ENCODE data around the gene SLC38A3.

DNA sequence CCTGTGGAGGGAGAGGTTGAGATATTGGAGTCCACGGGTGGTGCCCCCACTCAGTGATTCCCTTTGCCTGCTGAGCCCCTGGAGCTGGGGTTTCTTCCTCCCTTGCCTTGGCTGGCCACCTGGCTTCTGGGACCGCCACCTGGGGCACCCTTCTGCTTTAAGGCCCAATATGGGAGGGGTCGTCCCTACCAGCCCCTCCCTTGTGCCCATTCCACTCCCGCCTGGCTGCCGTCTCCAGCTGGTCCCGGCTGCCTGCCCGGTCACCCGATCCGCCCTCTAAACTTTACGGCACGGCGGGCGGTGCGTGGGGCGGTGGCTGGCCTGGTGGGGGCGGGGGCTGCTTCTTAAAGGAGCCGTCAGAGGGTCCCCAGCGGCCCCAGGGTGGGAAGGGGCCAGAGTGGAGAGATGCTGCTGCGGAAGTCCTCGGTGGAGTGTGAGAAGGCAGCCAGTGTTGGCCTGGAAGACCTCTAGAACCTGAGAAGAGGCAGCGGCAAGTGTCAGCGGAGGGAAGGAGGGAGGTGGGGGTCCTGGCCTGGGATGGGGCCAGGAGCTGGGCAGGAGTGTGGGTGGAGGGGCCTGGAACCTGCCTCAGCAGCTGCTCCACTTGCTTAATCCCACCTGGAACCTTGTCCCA is 62.3 kb downstream of the SLC38A3 start:
- TF ChIP-seq POLR2A (IDR thresholded peaks at IDR 0.05; ENCODE audit: low read depth): peak; percentile 72
- TF ChIP-seq, protein P1, sequence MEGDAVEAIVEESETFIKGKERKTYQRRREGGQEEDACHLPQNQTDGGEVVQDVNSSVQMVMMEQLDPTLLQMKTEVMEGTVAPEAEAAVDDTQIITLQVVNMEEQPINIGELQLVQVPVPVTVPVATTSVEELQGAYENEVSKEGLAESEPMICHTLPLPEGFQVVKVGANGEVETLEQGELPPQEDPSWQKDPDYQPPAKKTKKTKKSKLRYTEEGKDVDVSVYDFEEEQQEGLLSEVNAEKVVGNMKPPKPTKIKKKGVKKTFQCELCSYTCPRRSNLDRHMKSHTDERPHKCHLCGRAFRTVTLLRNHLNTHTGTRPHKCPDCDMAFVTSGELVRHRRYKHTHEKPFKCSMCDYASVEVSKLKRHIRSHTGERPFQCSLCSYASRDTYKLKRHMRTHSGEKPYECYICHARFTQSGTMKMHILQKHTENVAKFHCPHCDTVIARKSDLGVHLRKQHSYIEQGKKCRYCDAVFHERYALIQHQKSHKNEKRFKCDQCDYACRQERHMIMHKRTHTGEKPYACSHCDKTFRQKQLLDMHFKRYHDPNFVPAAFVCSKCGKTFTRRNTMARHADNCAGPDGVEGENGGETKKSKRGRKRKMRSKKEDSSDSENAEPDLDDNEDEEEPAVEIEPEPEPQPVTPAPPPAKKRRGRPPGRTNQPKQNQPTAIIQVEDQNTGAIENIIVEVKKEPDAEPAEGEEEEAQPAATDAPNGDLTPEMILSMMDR (IDR thresholded peaks at IDR 0.05): no peak
- peak; percentile 84 to 97 for TF ChIP-seq POLR2AphosphoS5 (IDR thresholded peaks at IDR 0.05)
- no peak for TF ChIP-seq EP300 (IDR thresholded peaks at IDR 0.05)
